Stimulated activated CD4-positive, alpha-beta T cell treated with anti-CD3 and anti-CD28 coated beads, Interleukin-1b, Interleukin-23, amount 100 ng/mL, for 48 hours (primary cell): ENCODE measurements around the gene TAF11L8.
"Not testable (repeated sequence)": the region's sequence is repeated elsewhere in the genome, so short reads cannot be mapped to it uniquely, and the experiment has no call there.

Experiments used
- DNase-seq: peaks from one replicate; pipeline ENCODE4 v3.0.0-alpha.2; 2020

TAF11L8 gene

DNA sequence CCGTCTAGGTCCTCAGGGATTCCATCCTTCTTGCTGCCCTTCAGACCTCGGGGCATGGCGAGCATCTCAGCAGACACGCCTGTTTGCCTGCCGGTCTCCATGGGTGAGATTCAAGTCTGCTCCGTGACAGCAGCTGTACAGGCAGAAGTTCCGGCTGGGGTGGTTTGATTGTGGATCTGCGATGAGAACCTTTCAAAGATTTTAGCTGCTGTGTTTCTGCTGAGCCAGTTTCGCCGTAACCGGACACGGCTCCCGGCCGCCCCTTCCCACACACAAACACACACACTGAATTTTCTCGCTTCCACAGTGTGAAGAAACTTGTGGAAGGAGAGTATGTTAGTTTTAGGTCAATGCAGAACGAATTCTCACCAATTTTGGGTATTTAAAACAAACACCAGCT lies at the start of gene TAF11L8:
TSS of gene TAF11L8 (minus strand) at position 101 of the 400 bp plus-strand sequence.
- DNase-seq, result not testable (repeated sequence)

DNA sequence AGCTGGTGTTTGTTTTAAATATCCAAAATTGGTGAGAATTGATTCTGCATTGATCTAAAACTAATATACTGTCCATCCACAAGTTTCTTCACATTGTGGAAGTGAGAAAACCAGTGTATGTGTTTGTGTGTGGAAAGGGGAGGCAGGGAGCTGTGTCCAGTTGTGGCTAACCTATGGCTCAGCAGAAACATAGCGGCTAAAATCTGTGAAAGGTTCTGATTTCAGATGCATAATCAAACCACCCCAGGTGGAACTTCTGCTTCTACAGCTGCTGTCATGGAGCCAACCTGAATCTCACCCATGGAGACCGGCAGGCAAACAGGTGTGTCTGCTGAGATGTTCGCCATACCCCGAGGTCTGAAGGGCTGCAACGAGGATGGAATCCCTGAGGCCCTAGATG lies 43.4 kb upstream of the TAF11L8 start, which contains the start of gene TAF11L14:
TSS of gene TAF11L14 (plus strand) at position 301 of the 400 bp plus-strand sequence.
- no peak for DNase-seq

DNA sequence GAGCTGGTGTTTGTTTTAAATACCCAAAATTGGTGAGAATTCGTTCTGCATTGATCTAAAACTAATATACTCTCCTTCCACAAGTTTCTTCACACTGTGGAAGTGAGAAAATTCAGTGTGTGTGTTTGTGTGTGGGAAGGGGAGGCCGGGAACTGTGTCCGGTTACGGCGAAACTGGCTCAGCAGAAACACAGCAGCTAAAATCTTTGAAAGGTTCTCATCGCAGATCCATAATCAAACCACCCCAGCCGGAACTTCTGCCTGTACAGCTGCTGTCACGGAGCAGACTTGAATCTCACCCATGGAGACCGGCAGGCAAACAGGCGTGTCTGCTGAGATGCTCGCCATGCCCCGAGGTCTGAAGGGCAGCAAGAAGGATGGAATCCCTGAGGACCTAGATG lies 41.0 kb upstream of the TAF11L8 start, which contains the start of gene TAF11L13:
TSS of gene TAF11L13 (plus strand) at position 301 of the 400 bp plus-strand sequence.
- DNase-seq, result not testable (repeated sequence)

DNA sequence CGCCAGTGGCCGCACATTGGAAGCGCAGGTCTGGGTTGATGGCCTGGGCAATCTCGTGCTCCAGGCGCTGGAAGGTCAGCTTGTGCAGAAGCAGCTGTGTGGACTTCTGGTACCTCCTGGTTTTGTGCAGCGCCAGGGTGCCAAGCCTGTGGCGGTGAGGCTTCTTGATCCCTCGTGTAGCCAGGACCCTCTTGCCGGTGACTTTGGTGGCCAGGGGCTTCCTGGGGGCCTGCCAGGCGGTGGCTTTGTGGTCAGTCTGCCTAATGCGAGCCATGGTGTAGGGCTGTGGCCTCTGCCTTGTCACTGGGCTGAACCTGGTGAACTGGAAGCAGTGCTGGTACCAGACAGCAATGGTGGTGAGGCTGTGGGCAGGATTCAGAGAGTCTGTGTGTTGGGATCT lies 34.9 kb upstream of the TAF11L8 start:
- DNase-seq, result no peak

DNA sequence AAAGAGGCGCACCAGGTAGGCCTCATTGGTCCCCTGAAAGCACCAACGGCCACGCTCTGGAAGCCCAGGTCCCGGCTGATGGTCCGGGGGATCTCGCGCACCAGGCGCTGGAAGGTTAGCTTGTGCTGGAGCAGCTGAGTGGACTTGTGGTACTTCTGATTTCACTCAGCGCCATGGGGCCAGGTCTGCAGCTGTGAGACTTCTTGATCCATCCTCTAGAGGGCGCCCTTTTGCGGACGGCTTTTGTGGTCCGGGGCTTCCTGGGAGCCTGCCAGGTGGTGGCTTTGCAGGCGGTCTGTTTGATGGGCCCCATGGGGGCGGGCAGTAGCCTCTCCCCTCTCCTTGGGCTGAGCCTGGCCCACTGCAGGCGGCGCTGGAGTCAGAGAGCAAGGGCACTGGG lies 29.9 kb upstream of the TAF11L8 start:
- no peak for DNase-seq

DNA sequence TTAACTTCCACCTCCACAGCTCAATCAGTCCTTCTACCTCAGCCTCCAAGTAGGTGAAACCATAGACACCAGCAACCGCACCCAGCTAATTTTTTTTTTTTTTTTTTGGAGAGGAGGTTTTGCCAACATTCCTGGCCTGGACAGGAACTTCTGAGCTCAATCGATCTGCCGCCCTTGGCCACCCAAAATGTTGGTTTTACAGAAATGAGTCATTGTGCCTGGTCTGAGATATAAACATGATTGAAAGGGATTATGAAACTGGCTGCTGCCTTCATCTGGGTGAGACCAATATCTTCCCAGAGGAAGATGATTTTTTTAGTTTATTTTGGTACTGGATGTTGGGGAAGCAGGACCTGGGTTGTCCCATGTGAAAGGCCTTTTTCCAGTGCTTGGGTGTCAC lies 28.6 kb upstream of the TAF11L8 start:
- DNase-seq, result no peak

DNA sequence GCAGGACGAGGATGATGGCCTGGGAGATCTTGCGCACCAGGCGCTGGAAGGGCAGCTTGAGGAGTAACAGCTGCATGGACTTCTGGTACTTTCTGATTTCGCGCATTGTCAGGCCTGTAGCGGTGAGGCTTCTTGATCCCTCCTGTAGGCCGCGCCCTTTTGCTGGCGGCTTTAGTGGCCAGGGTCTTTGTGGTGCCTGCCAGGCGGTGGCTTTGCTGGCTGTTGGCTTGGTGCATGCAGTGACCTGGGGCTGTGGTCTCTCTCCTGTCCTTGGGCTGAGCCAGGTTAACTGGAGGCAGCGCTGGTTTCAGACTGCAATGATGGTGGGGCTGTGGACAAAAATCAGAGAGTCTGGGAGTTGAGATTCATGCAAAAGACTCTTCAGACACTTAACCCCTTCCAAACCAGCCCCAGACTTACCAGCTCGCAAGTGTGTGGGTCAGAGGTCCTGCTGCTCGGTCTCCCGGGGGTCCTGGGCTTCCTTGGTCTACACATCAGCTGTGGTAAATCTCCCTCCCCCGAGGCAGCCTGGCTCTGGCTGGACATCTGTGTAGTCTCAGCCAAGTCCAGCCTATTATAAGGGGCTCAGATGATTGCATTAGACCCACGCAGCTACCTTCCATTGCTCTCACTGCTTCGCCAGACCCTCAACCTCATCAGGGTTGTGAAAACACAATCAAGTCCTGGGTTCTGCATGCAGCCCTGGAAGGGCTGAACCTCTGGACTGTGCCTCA lies 24.3 kb upstream of the TAF11L8 start:
- DNase-seq, result no peak

DNA sequence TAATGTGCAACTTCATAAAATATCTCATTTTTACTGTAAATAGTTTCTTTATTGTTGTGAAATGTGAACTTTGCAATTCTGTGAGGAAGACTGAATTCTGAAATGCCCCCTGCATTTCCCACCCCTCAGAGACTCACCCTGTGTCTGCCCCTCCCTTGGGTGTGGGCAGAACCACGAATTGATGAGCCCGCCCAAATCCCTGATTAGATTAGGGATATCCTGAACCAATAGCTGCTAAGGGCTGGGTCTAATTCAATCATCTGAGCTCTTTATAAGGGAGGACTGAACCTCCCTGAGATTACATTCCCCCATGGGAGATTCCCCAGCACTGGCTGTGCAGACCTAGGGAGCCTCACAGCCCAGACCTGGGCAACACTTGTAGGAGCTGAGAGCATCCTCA lies 19.3 kb upstream of the TAF11L8 start, which contains the start of gene TAF11L12:
TSS of gene TAF11L12 (plus strand) at position 301 of the 400 bp plus-strand sequence.
- not testable (repeated sequence) for DNase-seq

DNA sequence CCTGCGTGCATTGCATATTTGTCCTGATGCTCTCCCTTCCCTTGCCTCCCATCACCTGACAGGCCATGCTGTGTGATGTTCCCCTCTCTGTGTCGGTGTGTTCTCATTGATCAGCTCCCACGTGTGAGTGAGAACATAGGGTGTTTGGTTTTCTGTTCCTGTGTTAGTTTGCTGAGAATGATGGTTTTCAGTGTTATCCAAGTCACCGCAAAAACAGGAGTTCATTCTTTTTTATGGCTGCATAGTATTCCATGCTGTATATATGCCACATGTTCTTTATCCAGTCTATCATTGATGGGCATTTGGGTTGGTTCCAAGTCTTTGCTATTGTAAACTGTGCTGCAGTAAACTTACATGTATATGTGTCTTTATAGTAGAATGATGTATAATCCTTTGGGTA lies 16.7 kb upstream of the TAF11L8 start:
- DNase-seq, result not testable (repeated sequence)

DNA sequence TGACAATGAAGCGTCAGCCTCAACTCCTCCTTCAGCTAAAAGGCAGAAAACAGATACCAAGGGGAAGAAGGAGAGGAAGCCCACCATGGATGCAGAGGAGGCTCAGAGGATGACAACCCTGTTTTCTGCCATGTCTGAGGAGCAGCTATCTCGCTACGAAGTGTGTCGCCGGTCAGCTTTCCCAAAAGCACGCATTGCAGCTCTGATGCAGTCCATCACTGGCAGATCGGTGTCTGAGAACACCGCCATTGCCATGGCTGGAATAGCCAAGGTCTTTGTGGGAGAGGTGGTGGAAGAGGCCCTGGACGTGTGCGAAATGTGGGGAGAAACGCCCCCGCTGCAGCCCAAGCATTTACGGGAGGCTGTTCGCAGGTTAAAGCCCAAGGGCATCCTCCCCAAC lies 14.2 kb upstream of the TAF11L8 start:
- DNase-seq, result no peak

DNA sequence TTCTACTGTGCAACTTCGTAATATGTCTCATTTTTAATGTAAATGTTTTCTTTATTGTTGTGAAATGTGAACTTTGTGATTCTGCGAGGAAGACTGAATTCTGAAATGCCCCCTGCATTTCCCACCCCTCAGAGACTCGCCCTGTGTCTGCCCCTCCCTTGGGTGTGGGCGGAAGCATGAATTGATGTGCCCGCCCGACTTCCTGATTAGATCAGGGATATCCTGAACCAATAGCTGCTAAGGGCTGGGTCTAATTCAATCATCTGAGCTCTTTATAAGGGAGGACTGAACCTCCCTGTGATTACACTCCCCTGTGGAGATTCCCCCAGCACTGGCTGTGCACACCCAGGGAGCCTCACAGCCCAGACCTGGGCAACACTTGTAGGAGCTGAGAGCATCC lies 13.1 kb upstream of the TAF11L8 start, which contains the start of gene TAF11L11:
TSS of gene TAF11L11 (plus strand) at position 304 of the 400 bp plus-strand sequence.
- DNase-seq, result not testable (repeated sequence)

DNA sequence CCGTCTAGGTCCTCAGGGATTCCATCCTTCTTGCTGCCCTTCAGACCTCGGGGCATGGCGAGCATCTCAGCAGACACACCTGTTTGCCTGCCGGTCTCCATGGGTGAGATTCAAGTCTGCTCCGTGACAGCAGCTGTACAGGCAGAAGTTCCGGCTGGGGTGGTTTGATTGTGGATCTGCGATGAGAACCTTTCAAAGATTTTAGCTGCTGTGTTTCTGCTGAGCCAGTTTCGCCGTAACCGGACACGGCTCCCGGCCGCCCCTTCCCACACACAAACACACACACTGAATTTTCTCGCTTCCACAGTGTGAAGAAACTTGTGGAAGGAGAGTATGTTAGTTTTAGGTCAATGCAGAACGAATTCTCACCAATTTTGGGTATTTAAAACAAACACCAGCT lies 7.0 kb upstream of the TAF11L8 start, which contains the start of gene TAF11L10:
TSS of gene TAF11L10 (minus strand) at position 101 of the 400 bp plus-strand sequence.
- not testable (repeated sequence) for DNase-seq

DNA sequence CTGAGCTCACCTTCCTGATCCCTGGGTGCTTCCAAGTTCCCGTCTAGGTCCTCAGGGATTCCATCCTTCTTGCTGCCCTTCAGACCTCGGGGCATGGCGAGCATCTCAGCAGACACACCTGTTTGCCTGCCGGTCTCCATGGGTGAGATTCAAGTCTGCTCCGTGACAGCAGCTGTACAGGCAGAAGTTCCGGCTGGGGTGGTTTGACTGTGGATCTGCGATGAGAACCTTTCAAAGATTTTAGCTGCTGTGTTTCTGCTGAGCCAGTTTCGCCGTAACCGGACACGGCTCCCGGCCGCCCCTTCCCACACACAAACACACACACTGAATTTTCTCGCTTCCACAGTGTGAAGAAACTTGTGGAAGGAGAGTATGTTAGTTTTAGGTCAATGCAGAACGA lies 3.5 kb upstream of the TAF11L8 start, which contains the start of gene TAF11L9:
TSS of gene TAF11L9 (minus strand) at position 140 of the 400 bp plus-strand sequence.
- DNase-seq, result not testable (repeated sequence)

DNA sequence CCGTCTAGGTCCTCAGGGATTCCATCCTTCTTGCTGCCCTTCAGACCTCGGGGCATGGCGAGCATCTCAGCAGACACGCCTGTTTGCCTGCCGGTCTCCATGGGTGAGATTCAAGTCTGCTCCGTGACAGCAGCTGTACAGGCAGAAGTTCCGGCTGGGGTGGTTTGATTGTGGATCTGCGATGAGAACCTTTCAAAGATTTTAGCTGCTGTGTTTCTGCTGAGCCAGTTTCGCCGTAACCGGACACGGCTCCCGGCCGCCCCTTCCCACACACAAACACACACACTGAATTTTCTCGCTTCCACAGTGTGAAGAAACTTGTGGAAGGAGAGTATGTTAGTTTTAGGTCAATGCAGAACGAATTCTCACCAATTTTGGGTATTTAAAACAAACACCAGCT lies 5.1 kb downstream of the TAF11L8 start, which contains the start of gene TAF11L7:
TSS of gene TAF11L7 (minus strand) at position 101 of the 400 bp plus-strand sequence.
- not testable (repeated sequence) for DNase-seq
